ENCODE data around the gene CCDC70. TPM values are rescaled to one million over a fixed set of nuclear protein-coding genes. Genes with fewer than 3 reads are reported as not detected.

Gene CCDC70
- total and polyA plus RNA-seq, 2 of the 8 experiments (the other 6 are each of a cell fraction or from before 2014, with no cell fraction given): not detected

DNA sequence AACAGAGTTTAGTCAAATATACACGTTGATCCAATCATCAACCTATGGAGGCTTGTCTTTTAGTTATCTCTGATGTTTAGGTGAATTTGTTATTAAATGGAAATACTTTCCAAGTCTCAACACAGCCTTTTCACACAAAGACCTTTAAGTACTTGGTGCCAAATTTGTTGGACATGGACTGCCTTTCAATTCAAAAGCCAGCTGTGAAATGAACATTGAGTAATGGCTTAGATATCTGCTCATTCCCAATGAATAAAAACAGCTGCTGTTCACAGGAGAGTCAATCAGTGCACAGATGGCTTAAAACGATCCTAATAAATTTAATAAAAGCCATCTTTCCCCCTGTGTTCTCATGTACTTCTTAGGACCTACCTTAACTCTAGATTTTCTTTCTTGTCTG, 37.9 kb upstream of the CCDC70 start:
- H3K18ac ChIP-seq (ENCODE audit: extremely low read depth, low read length): no peak overlapping the region
- H3K36me3 ChIP-seq (ENCODE audit: control insufficient read depth in 2 of 4, insufficient read depth in 4 of 4, low read length in 3 of 4): no peaks in the 10 kb centered on the region
- H2BK12ac ChIP-seq (ENCODE audit: low read depth, low read length): no peak overlapping the region
- WGBS, 2 experiments (ENCODE audit: extremely low coverage in 1 of 2, insufficient coverage in 1 of 2, insufficient read length in 1 of 2, insufficient replicate concordance in 2 of 2, low coverage in 1 of 2, low lambda C conversion rate in 2 of 2, missing lambda C conversion rate in 1 of 2): 86% methylated on average over 2 of the region's 2 CpGs; no CpG with 5 or more reads in 1 of the 2 experiments
- no peak overlapping the region for H3K27ac ChIP-seq (ENCODE audit: low read depth, low read length)
- ChIA-PET CTCF (ENCODE audit: partially characterized antibody) (interaction anchor here (1.4 to 11.2 kb wide), 3 partner anchors 10 to 21 kb away, joined by 8 to 98 read pairs (median 29); partner anchors contain the start of gene TMEM272), POLR2A (ENCODE audit: partially characterized antibody) (no interaction called here)
- H4K91ac ChIP-seq (replicated peaks; ENCODE audit: insufficient read length, low read length): no peak overlapping the region
- H3K9ac ChIP-seq (replicated peaks in 1 of 4; ENCODE audit: extremely low read depth in 1 of 4, low read depth in 3 of 4, low read length in 3 of 4): no peak overlapping the region
- peaks cover 0 to 7% (median 4%) of the 10 kb centered on the region in 4 experiments; a peak in 5 of 7 replicates for H3K4me1 ChIP-seq (replicated peaks in 1 of 4; ENCODE audit: control insufficient read depth in 3 of 4, insufficient read depth in 4 of 4, low read length in 3 of 4)
- H3K23me2 ChIP-seq (ENCODE audit: low read depth, low read length): no peaks in the 10 kb centered on the region
- FAIRE-seq (no peak), DNase-seq (ENCODE audit: low read depth in 1 of 2, low spot score in 2 of 2) (no peak)
- H3K4me2 ChIP-seq (ENCODE audit: insufficient read depth in 1 of 2, low read depth in 2 of 2, low read length in 2 of 2): no peak overlapping the region
- H3K4me3 ChIP-seq (ENCODE audit: extremely low read depth in 1 of 4, insufficient read depth in 2 of 4, low read depth in 3 of 4, low read length in 4 of 4): no peak overlapping the region
- H3K27me3 ChIP-seq (replicated peaks in 1 of 4; ENCODE audit: control insufficient read depth in 3 of 4, extremely low read depth in 1 of 4, insufficient read depth in 3 of 4, low read length in 3 of 4): peaks cover 0 to 3% (median 1%) of the 10 kb centered on the region in 4 experiments; a peak in 2 of 7 replicates
- no peak overlapping the region for H3K14ac ChIP-seq (ENCODE audit: insufficient read length)
- no peak overlapping the region for H2BK15ac ChIP-seq (ENCODE audit: low read length)
- no peaks in the 10 kb centered on the region for H3K9me3 ChIP-seq (ENCODE audit: insufficient read depth in 2 of 2, low read depth in 1 of 2, low read length in 1 of 2)
- H4K8ac ChIP-seq (ENCODE audit: extremely low read depth, insufficient read depth, low read length): no peak overlapping the region
- no peaks in the 10 kb centered on the region for H3K79me1 ChIP-seq (ENCODE audit: low read depth, low read length)
- H2BK20ac ChIP-seq (ENCODE audit: low read length): no peak overlapping the region
- H2BK120ac ChIP-seq (replicated peaks; ENCODE audit: low read depth, low read length): no peak overlapping the region
- H3K4ac ChIP-seq (replicated peaks; ENCODE audit: insufficient read length, low read depth, low read length): no peak overlapping the region
- no peak overlapping the region for H2AFZ ChIP-seq (ENCODE audit: low read length)
- H2AK5ac ChIP-seq (ENCODE audit: low read depth, low read length): no peak overlapping the region
- no peak overlapping the region for H3K56ac ChIP-seq (replicated peaks; ENCODE audit: insufficient read length, low read depth, low read length)
- no peaks in the 10 kb centered on the region for H3K79me2 ChIP-seq (ENCODE audit: control insufficient read depth in 1 of 2, insufficient read depth in 2 of 2, low read length in 2 of 2)
- H2BK5ac ChIP-seq (ENCODE audit: low read depth, low read length): no peak overlapping the region
- H3K23ac ChIP-seq (ENCODE audit: insufficient read length): no peak overlapping the region
- no peaks in the 10 kb centered on the region for H4K20me1 ChIP-seq (replicated peaks in 1 of 2; ENCODE audit: control insufficient read depth in 1 of 2, insufficient read depth in 2 of 2, low read length in 2 of 2)
- no peak overlapping the region for H4K5ac ChIP-seq (ENCODE audit: insufficient read length, low read depth, low read length)
- TF ChIP-seq CTBP2 (IDR thresholded peaks at IDR 0.05; ENCODE audit: borderline replicate concordance, insufficient read depth, insufficient read length, low read length): no peak
- no peak for TF ChIP-seq KDM5A (IDR thresholded peaks at IDR 0.05; ENCODE audit: low read length)
- no peak for TF ChIP-seq ZNF274 (IDR thresholded peaks at IDR 0.05; ENCODE audit: borderline replicate concordance, extremely low read depth, low read length)
- TF ChIP-seq, protein P1, sequence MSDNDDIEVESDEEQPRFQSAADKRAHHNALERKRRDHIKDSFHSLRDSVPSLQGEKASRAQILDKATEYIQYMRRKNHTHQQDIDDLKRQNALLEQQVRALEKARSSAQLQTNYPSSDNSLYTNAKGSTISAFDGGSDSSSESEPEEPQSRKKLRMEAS (IDR thresholded peaks at IDR 0.05): no peak
- TF ChIP-seq CREB1 (IDR thresholded peaks at IDR 0.05): no peak
- TF ChIP-seq CHD2 (IDR thresholded peaks at IDR 0.05; ENCODE audit: low read length): no peak
- TF ChIP-seq JUN (IDR thresholded peaks at IDR 0.05; ENCODE audit: low read depth, low read length): no peak
- TF ChIP-seq RNF2 (IDR thresholded peaks at IDR 0.05; ENCODE audit: borderline replicate concordance, low read depth, low read length, missing control alignments, poor library complexity, severe bottlenecking): no peak
- TF ChIP-seq SP2 (IDR thresholded peaks at IDR 0.05; ENCODE audit: low read length): no peak
- TF ChIP-seq JUND (IDR thresholded peaks at IDR 0.05; ENCODE audit: low read length): no peak
- no peak for TF ChIP-seq MAFK (IDR thresholded peaks at IDR 0.05; ENCODE audit: low read depth, low read length)
- TF ChIP-seq, protein P2, sequence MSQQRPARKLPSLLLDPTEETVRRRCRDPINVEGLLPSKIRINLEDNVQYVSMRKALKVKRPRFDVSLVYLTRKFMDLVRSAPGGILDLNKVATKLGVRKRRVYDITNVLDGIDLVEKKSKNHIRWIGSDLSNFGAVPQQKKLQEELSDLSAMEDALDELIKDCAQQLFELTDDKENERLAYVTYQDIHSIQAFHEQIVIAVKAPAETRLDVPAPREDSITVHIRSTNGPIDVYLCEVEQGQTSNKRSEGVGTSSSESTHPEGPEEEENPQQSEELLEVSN (IDR thresholded peaks at IDR 0.05): no peak
- no peak for TF ChIP-seq SP1 (IDR thresholded peaks at IDR 0.05; ENCODE audit: low read depth, low read length)
- TF ChIP-seq NRF1 (IDR thresholded peaks at IDR 0.05; ENCODE audit: low read depth, low read length): no peak

All from H1 (cell line).